HFF-Myc (cell line): ENCODE data around the gene RNF215.
A peak's percentile ranks its signal among the peaks of the same experiment; 100 is the strongest.

Experiments
- DNase-seq: peaks from one replicate; pipeline ENCODE4 v3.0.0-alpha.2; 2011; ENCODE audit warnings: low read depth; ENCODE audit errors: extremely low read depth
- H3K4me3 ChIP-seq: replicated peaks from 2 replicates; pipeline ENCODE4 v1.5.1; 2011; ENCODE audit warnings: low read depth, mild to moderate bottlenecking, control low read depth, low read length
- TF ChIP-seq, protein P1 (sequence below): IDR thresholded peaks from 2 replicates; pipeline ENCODE4 v1.5.1; 2012; ENCODE audit warnings: mild to moderate bottlenecking, low read depth, low read length, control low read depth; ENCODE audit errors: missing control alignments

RNF215 gene

DNA sequence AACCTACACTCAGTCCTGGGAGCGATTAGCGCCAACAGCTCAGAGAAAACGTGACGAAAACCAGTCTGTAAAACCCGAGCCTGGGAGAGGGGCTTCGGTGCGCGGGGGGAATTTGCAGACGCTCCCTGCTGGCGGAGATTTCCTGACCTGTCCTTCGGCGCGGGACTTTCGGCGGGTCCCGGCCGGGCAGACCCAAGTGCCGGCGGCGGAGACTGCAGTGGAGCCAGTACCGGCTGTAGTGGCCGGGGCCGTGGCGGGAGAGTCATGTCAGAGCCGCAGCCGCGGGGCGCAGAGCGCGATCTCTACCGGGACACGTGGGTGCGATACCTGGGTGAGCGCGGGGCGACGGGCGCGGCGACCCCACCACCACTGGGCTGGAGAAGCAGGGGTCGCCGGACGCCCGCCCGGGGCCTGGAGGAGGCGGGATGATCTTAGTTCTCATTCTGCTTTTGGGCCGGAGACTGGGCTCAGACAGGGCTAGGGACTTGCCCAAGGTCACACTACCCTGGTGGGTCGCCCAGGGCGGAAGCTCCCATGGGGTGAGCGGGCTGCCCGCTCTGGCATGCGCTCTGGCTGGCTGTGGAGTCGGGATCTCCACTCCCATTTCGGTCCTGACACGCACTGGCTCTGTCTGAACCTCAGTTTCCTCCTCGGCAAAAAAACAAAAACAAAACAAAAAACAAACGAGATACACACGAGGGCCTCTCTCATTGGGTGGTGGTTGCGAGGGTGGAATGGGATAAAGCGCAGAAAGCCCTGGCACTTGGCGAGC, 38.6 kb upstream of the RNF215 start, which contains the start of gene MTFP1:
TSS of gene MTFP1 (plus strand) at position 153 of the 772 bp plus-strand sequence. CDS start at position 265, 112 bp downstream.
- TF ChIP-seq, protein P1, sequence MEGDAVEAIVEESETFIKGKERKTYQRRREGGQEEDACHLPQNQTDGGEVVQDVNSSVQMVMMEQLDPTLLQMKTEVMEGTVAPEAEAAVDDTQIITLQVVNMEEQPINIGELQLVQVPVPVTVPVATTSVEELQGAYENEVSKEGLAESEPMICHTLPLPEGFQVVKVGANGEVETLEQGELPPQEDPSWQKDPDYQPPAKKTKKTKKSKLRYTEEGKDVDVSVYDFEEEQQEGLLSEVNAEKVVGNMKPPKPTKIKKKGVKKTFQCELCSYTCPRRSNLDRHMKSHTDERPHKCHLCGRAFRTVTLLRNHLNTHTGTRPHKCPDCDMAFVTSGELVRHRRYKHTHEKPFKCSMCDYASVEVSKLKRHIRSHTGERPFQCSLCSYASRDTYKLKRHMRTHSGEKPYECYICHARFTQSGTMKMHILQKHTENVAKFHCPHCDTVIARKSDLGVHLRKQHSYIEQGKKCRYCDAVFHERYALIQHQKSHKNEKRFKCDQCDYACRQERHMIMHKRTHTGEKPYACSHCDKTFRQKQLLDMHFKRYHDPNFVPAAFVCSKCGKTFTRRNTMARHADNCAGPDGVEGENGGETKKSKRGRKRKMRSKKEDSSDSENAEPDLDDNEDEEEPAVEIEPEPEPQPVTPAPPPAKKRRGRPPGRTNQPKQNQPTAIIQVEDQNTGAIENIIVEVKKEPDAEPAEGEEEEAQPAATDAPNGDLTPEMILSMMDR: no peak
- H3K4me3 ChIP-seq: peak within 1 kb of the TSS; percentile 66
- no peak for DNase-seq

DNA sequence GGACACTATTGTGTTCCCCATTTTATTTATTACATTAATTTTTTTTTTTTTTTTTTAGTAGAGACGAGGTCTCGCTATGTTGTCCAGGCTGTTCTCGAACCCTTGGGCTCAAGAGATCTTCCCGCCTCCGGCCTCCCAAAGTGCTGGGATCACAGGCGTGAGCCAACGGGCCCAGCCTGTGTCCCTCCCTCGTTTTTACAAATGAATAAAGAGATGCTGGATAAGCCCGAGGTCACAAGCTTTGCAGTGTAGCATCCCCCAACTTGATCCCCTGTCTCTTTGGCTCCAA, 38.1 kb upstream of the RNF215 start:
- TF ChIP-seq, protein P1: no peak
- peak overlapping the region; percentile 66 for H3K4me3 ChIP-seq
- no peak for DNase-seq

- H3K4me3 ChIP-seq: peak overlapping the region; percentile 66
- no peak for DNase-seq
- TF ChIP-seq, protein P1: no peak
Measured at GRCh38 chr22:30424534-30425326, 37.5 kb upstream of the RNF215 start.

GRCh38 chr22:30423959-30424533, 36.8 kb upstream of the RNF215 start:
- DNase-seq: peak; percentile 99
- TF ChIP-seq, protein P1: no peak

GRCh38 chr22:30423301-30423958, 36.2 kb upstream of the RNF215 start:
- TF ChIP-seq, protein P1: no peak
- DNase-seq: no peak
- peak overlapping the region; percentile 66 for H3K4me3 ChIP-seq

More at GRCh38 chr22:30423959-30424533, 36.8 kb upstream of the RNF215 start:
- peak overlapping the region; percentile 66 for H3K4me3 ChIP-seq

GRCh38 chr22:30422481-30423300, 35.5 kb upstream of the RNF215 start:
- H3K4me3 ChIP-seq: peak overlapping the region; percentile 66
- TF ChIP-seq, protein P1: no peak
- DNase-seq: no peak
